Right ventricle myocardium inferior (tissue), 1 donor: ENCODE results near the gene KRTAP10-10. TPM values are rescaled to one million over a fixed set of nuclear protein-coding genes. Genes with fewer than 3 reads are reported as not detected.
"Not testable (repeated sequence)": the region's sequence is repeated elsewhere in the genome, so short reads cannot be mapped to it uniquely, and the experiment has no call there.

Experiments
- ATAC-seq: fragments of 200-7000 bp; cut with Tn5 transposase; one replicate; pipeline ENCODE4 v1.9.1; 2020; ENCODE audit warnings: mild to moderate bottlenecking, moderate library complexity
- DNase-seq: peaks from one replicate; pipeline ENCODE4 v3.0.0; 2021; ENCODE audit errors: missing footprints
- intact Hi-C: fragments of 100-400 bp; cut with DNase I; formaldehyde crosslinking; loops from one replicate; pipeline ENCODE4 v1.11.0; 2022
- total RNA-seq: library from RNA; stranded (reverse); fragmentation: NEBNext Ultra II Directional; extraction: Animal tissue kit (Norgen Biotek cat#: 25700); gene quantifications from one replicate; pipeline ENCODE4 v1.2.1, GENCODE V29; 2021
- donor health status: DM: no; HTN: yes; CAD: no; lungs with severe emphysema.

KRTAP10-10 gene
- total RNA-seq, 1 donor from 2014 or later: not detected

DNA sequence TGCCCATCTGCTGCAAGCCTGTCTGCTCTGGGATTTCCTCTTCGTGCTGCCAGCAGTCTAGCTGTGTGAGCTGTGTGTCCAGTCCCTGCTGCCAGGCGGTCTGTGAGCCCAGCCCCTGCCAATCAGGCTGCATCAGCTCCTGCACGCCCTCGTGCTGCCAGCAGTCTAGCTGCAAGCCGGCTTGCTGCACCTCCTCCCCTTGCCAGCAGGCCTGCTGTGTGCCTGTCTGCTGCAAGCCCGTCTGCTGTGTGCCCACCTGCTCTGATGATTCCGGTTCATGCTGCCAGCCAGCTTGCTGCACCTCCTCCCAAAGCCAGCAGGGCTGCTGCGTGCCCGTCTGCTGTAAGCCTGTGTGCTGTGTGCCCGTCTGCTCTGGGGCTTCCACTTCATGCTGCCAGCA, 36.1 kb upstream of the KRTAP10-10 start:
- intact Hi-C loops, DNase-seq, ATAC-seq: not testable (repeated sequence)

- ATAC-seq (no peak), DNase-seq (no peak)
- intact Hi-C loops: no loop called here
Observed at GRCh38 chr21:44601596-44602462, 35.3 kb upstream of the KRTAP10-10 start.

DNA sequence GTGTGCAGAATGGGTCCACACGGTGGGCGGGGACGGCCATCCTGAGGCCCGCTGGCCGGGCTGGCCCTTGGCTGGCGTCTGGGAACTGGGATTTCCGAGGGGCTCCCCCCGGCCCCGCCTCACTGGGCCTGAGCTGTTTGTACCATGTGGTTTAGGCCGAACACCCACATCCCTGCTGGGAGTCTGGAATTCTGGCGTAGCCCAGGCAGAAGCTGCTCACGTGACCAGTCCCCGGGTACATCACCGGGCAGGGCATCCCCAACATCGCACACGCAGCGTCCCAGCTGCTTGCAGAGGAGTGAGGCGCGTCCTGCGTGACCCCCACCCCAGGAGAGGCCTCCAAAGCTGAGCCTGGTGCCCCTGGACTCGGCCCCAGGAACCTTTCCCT, 34.7 kb upstream of the KRTAP10-10 start:
- intact Hi-C loops: no loop called here
- DNase-seq (no peak), ATAC-seq (no peak)

GRCh38 chr21:44603109-44603875, 33.9 kb upstream of the KRTAP10-10 start:
- ATAC-seq: no peak

DNA sequence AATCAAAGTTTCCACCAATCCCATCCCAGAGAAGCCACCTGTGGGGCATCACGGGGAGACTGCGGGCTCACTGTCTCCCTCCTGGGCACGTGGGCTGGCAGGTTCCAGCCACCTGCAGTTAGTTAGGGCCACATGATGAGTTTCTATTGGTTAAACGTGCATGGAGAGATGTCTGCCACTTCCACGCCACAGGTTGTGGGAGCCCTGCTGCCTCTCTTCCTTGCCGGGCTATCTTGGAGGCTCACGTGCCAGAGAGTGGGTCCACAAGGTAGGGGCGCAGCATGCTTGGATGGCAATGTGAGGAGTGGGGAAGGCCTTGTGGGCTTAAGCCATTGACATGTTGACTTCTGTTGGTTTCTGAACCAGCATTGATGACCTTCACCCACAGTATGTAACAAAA, 33.2 kb upstream of the KRTAP10-10 start:
- DNase-seq (no peak), ATAC-seq (no peak)
- intact Hi-C loops: no loop called here

More at GRCh38 chr21:44603109-44603875, 33.9 kb upstream of the KRTAP10-10 start:
- DNase-seq: no peak
- intact Hi-C loops: no loop called here

GRCh38 chr21:44606495-44606894, 30.7 kb upstream of the KRTAP10-10 start:
- DNase-seq: no peak
- intact Hi-C loops: no loop called here
- no peak for ATAC-seq

GRCh38 chr21:44609193-44609592, 28.0 kb upstream of the KRTAP10-10 start:
- no peak for ATAC-seq
- no peak for DNase-seq
- intact Hi-C loops: no loop called here

DNA sequence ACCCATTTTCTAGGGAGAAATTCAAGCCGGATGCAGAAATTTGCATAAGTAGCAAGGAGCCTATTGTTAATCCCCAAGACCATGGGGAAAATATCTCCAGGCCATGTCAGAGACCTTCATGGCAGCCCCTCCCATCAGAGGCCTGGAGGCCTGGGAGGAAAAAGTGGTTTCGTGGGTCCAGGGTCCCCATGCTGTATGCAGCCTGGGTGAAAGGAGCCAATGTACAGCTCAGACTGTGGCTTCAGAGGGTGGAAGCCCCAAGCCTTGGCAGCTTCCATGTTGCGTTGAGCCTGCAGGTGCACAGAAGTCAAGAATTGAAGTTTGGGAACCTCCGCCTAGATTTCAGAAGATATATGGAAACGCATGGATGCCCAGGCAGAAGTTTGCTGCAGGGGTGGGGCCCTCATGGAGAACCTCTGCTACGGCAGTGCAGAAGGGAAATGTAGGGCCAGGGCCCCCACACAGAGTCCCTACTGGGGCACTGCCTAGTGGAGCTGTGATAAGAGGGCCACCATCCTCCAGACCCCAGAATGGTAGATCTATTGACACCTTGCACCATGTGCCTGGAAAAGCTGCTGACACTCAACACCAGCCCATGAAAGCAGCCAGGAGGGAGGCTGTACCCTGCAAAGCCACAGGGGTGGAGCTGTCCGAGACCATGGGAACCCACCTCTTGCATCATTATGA, 26.9 kb upstream of the KRTAP10-10 start:
- ATAC-seq: not testable (repeated sequence)
- intact Hi-C loops: loop anchor here (10.0 kb wide), 1 partner anchor 135 kb away; no protein-coding TSS in a partner anchor

DNA sequence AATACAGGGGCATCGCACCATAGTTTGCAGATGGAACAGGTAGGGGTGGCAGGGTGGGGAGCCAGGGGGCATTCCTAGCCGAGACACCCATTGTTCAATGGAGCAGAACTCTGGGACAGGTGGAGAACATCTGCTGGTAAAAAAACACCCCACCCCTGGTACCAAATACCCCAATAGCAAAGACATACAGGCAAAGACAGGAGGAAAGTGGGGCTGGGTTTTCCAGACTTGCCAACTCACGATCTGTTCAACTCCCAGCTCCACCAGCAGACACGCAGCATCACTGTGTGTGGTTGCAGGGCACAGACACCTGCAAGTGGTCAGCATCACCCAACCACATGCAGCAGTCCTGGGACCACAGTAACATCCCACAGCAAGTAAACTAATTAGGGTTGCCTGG, 25.6 kb upstream of the KRTAP10-10 start:
- no peak for ATAC-seq
- intact Hi-C loops: loop anchor here (10.0 kb wide), 1 partner anchor 133 kb away; no protein-coding TSS in a partner anchor

More for the DNA sequence above, 26.9 kb upstream of the KRTAP10-10 start:
- DNase-seq: not testable (repeated sequence)

GRCh38 chr21:44612029-44612486, 25.1 kb upstream of the KRTAP10-10 start, which contains the start of gene KRTAP10-8:
TSS of gene KRTAP10-8 (plus strand) at chr21:44612079. CDS start at chr21:44612101, 22 bp downstream.
- ATAC-seq (no peak), DNase-seq (no peak)
- intact Hi-C loops: loop anchor here (10.0 kb wide), 1 partner anchor 133 kb away; no protein-coding TSS in a partner anchor

More for the DNA sequence above, 25.6 kb upstream of the KRTAP10-10 start:
- DNase-seq: no peak

DNA sequence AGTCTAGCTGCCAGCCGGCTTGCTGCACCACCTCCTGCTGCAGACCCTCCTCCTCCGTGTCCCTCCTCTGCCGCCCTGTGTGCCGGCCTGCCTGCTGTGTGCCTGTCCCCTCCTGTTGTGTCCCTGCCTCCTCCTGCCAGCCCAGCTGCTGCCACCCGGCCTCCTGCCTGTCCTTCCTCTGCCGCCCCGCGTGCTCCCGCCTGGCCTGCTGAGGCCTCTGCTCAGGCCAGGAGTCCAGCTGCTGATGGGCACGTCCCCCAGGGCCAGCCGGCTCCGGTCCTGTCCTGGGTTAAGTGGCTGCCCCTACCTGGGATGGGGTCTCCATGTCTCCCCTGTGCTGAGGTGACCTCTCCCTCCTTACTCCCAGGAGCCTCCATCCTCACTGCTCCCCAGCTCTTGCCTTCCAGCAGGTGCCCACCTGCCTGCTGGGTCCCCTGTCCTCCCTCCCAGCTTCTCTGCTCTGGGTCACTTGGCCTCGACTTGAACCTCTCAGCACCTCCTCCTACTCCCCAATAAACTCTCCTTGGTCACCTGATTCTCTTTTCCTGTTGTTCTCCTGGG, 24.4 kb upstream of the KRTAP10-10 start:
- intact Hi-C loops: loop anchor here (10.0 kb wide), 1 partner anchor 132 kb away; no protein-coding TSS in a partner anchor
- no peak for ATAC-seq
- DNase-seq: peak; percentile 69

GRCh38 chr21:44613386-44614155, 23.6 kb upstream of the KRTAP10-10 start:
- intact Hi-C loops: loop anchor here (10.0 kb wide), 1 partner anchor 131 kb away; no protein-coding TSS in a partner anchor
- ATAC-seq (no peak), DNase-seq (no peak)

GRCh38 chr21:44614161-44614631, 23.0 kb upstream of the KRTAP10-10 start:
- intact Hi-C loops: loop anchor here (10.0 kb wide), 1 partner anchor 131 kb away; no protein-coding TSS in a partner anchor
- no peak for ATAC-seq
- DNase-seq: peak; percentile 62

DNA sequence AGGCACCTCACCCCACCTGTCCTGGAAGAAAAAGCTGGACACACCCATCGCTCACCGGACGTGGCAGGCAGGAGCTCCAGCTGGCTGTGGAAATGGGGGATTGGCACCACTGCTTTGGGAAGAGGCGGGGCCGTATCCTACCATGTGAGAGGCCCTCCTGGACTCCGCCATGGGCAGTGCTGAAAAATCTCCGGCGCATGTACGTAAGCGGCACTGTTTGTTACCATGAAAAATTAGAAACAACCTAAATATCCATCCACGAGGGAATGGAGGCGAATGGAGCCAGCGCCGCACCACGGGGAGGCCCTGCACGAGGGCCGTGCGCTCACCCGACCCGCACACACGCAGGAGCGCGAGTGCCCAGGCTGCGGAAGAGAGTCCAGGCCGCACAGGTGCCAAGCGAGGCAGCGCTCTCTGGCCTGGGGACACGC, 22.2 kb upstream of the KRTAP10-10 start:
- intact Hi-C loops: loop anchor here (10.0 kb wide), 1 partner anchor 130 kb away; no protein-coding TSS in a partner anchor
- ATAC-seq: no peak
- no peak for DNase-seq

DNA sequence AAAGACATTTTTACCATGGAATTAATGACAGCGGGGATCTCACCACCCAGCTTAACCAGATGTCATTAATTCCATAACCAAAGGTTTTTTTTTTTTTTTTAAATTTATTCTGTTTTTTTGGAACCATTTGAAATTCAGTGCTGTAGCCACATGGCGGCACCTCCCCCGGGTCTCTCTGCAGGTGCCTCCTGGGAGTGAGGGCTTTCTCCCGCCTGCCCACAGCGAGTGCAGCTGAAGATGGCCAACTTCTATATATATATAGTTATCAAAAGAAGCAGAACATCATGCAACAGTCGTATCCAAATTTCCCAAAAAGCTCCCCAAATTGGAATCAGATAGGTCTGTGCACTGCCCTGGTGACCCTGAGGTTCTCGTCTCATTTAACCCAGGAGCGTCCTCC, 21.7 kb upstream of the KRTAP10-10 start:
- ATAC-seq: no peak
- intact Hi-C loops: loop anchor here (10.0 kb wide), 1 partner anchor 129 kb away; no protein-coding TSS in a partner anchor
- no peak for DNase-seq

- DNase-seq (no peak), ATAC-seq (no peak)
- intact Hi-C loops: loop anchor here (10.0 kb wide), 1 partner anchor 129 kb away; no protein-coding TSS in a partner anchor
Observed at GRCh38 chr21:44615911-44616590, 21.1 kb upstream of the KRTAP10-10 start.

- DNase-seq (no peak), ATAC-seq (no peak)
- intact Hi-C loops: loop anchor here (10.0 kb wide), 1 partner anchor 128 kb away; no protein-coding TSS in a partner anchor
Observed at GRCh38 chr21:44616591-44616926, 20.6 kb upstream of the KRTAP10-10 start.
